ENCODE measurements around the gene ADM.

The ADM gene

DNA sequence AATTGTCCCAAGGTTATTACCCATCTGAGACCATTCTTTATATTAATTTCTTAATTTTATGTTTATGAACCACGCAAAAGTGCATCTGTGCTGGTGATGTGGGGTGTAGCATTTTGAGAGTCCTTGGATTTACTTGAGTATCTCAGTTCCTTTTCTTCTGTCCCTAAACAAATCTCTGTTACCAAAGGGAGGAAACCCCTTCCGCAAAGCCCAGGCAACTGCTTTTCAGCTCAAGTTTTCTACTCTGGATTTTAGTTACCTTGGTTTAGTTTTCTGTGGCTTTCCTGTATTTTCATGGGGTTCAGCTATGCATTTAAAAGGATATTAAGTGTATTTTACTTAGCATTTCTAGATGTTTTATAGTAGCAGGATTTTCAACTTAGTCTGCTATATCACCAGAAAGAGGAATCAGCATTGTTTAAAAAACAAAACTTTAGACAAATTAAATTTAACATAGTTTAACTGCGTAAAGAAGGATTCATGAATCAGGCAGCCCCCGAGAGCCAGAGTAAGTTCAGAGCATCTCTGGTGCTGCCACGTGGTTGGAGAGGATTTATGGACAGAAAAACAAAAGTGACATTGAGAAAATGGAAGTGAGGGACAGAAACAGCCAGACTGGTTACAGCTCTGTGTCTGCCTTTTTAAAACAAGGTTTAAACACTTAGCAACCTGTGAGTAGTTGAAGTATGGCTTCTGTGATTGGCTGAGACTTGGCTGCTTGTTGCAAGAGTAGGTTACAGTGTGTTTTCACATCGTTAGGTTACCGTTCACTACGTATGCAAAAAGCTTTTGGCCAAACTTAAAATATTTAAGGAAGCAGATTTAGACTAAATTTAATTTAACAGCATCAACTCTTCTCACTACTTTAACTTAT lies 9.6 kb downstream of the ADM start:
- H3K27me3 ChIP-seq (ENCODE audit: insufficient read depth, low read length): no peaks in the 10 kb centered on the region

DNA sequence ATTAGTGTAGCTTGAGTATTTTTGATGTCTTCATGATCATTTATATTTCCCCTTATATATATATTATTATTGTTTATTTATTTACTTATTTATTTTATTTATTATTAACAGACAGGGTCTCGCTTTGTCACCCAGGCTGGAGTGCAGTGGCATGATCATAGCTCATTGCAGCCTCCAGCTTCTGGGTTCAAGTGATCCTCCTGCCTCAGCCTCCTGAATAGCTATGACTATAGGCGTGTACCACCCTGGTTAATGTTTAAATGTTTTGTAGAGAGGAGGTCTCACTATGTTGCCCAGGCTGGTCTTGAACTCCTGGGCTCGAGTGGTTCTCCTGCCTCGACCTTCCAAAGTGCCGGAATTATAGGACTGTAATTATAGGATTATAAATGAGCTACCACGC lies 10.2 kb downstream of the ADM start:
- Histone ChIP-seq H3F3A (ENCODE audit: insufficient read depth, low read length) (peaks cover 8% of the 10 kb centered on the region), H3K4me2 (ENCODE audit: low read length) (no peak overlapping the region), H3K36me3 (ENCODE audit: insufficient read depth, low read length) (no peaks in the 10 kb centered on the region; the same call in 1 of the 2 replicates), H3K4me1 (ENCODE audit: insufficient read depth, low read length, severe bottlenecking) (peaks cover 76% of the 10 kb centered on the region), H2AFZ (ENCODE audit: low read length) (no peak overlapping the region), H3K27ac (ENCODE audit: low read depth, low read length, poor library complexity, severe bottlenecking) (peak overlapping the region; percentile 98), H4K20me1 (ENCODE audit: insufficient read depth, low read length) (no peaks in the 10 kb centered on the region), H3K4me3 (ENCODE audit: low read depth, low read length, poor library complexity, severe bottlenecking) (no peak overlapping the region), H3K9me2 (ENCODE audit: low read depth, low read length) (no peaks in the 10 kb centered on the region), H3K79me2 (ENCODE audit: insufficient read depth, low read length) (no peaks in the 10 kb centered on the region), H3K9me3 (ENCODE audit: low read length) (0 out of 2 replicates have a peak, but pooled peaks cover 9% of the 10 kb centered on the region), H3K9ac (ENCODE audit: low read length) (no peak overlapping the region; the same call in 1 of the 2 replicates), H3K27me3 (ENCODE audit: insufficient read depth, low read length) (no peaks in the 10 kb centered on the region)
- TF ChIP-seq, protein P1, sequence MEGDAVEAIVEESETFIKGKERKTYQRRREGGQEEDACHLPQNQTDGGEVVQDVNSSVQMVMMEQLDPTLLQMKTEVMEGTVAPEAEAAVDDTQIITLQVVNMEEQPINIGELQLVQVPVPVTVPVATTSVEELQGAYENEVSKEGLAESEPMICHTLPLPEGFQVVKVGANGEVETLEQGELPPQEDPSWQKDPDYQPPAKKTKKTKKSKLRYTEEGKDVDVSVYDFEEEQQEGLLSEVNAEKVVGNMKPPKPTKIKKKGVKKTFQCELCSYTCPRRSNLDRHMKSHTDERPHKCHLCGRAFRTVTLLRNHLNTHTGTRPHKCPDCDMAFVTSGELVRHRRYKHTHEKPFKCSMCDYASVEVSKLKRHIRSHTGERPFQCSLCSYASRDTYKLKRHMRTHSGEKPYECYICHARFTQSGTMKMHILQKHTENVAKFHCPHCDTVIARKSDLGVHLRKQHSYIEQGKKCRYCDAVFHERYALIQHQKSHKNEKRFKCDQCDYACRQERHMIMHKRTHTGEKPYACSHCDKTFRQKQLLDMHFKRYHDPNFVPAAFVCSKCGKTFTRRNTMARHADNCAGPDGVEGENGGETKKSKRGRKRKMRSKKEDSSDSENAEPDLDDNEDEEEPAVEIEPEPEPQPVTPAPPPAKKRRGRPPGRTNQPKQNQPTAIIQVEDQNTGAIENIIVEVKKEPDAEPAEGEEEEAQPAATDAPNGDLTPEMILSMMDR (IDR thresholded peaks at IDR 0.05; ENCODE audit: low read length): no peak
- no peak for TF ChIP-seq EZH2 (IDR thresholded peaks at IDR 0.05; ENCODE audit: borderline replicate concordance, low read length)

More for the DNA sequence above, 9.6 kb downstream of the ADM start:
- peak overlapping the region; percentile 43; the same call in 1 of the 2 replicates for H2AFZ ChIP-seq (ENCODE audit: low read length)
- H3K27ac ChIP-seq (ENCODE audit: low read depth, low read length, poor library complexity, severe bottlenecking): peak overlapping the region; percentile 98
- no peaks in the 10 kb centered on the region; the same call in 1 of the 2 replicates for H3K36me3 ChIP-seq (ENCODE audit: insufficient read depth, low read length)
- peak overlapping the region; percentile 53 for H3K9ac ChIP-seq (ENCODE audit: low read length)
- TF ChIP-seq EZH2 (IDR thresholded peaks at IDR 0.05; ENCODE audit: borderline replicate concordance, low read length): no peak
- TF ChIP-seq, protein P1 (IDR thresholded peaks at IDR 0.05; ENCODE audit: low read length): no peak
- H3K4me3 ChIP-seq (ENCODE audit: low read depth, low read length, poor library complexity, severe bottlenecking): peak overlapping the region; percentile 25
- H3K9me2 ChIP-seq (ENCODE audit: low read depth, low read length): no peaks in the 10 kb centered on the region
- H3K4me2 ChIP-seq (ENCODE audit: low read length): peak overlapping the region; percentile 49
- H3K4me1 ChIP-seq (ENCODE audit: insufficient read depth, low read length, severe bottlenecking): peaks cover 76% of the 10 kb centered on the region
- no peaks in the 10 kb centered on the region for H3K79me2 ChIP-seq (ENCODE audit: insufficient read depth, low read length)
- H3F3A ChIP-seq (ENCODE audit: insufficient read depth, low read length): peaks cover 11% of the 10 kb centered on the region
- H4K20me1 ChIP-seq (ENCODE audit: insufficient read depth, low read length): no peaks in the 10 kb centered on the region
- H3K9me3 ChIP-seq (ENCODE audit: low read length): 0 out of 2 replicates have a peak, but pooled peaks cover 9% of the 10 kb centered on the region

DNA sequence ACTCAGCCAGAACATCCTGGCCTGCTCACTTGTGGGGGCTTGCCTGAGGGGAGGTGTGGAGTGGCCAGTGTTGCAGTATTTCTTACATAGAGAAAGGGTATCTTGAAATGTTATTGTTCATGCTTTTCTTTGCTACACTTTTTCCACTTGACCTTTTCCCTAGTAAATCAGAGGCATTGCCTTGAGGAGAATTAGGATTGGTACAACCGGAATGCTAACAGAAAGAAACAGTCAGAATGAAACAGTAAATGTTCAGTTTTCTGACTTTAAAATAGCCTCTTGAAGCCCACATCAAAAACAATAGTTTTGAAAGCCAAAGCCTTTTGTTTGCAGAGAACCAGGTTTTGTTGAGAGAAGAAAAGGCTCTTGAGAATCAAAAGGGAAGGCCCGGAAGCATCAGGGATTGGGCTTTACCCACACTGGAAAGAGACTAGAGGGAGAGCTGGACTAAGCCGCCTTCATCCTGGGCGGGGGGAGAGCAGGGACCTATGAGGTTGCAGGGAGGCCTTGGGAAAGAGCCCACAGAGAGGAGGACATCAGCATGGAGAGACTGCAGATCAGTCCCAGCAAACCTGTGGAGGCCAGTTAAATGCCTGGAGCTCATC lies 12.4 kb downstream of the ADM start:
- Histone ChIP-seq H3K4me3 (ENCODE audit: low read depth, low read length, poor library complexity, severe bottlenecking) (peak overlapping the region; percentile 13), H3K9ac (ENCODE audit: low read length) (peak overlapping the region; percentile 62), H3K4me2 (ENCODE audit: low read length) (peak overlapping the region; percentile 57)

More for the DNA sequence above, 12.4 kb downstream of the ADM start:
- no peaks in the 10 kb centered on the region for H3F3A ChIP-seq (ENCODE audit: insufficient read depth, low read length)
- peaks cover 80% of the 10 kb centered on the region for H3K4me1 ChIP-seq (ENCODE audit: insufficient read depth, low read length, severe bottlenecking)
- TF ChIP-seq, protein P1 (IDR thresholded peaks at IDR 0.05; ENCODE audit: low read length): no peak
- no peak for TF ChIP-seq EZH2 (IDR thresholded peaks at IDR 0.05; ENCODE audit: borderline replicate concordance, low read length)
- 0 out of 2 replicates have a peak, but pooled peaks cover 1% of the 10 kb centered on the region for H3K9me3 ChIP-seq (ENCODE audit: low read length)
- no peaks in the 10 kb centered on the region for H3K27me3 ChIP-seq (ENCODE audit: insufficient read depth, low read length)
- H3K36me3 ChIP-seq (ENCODE audit: insufficient read depth, low read length): no peaks in the 10 kb centered on the region; the same call in 1 of the 2 replicates
- H3K79me2 ChIP-seq (ENCODE audit: insufficient read depth, low read length): no peaks in the 10 kb centered on the region
- H4K20me1 ChIP-seq (ENCODE audit: insufficient read depth, low read length): no peaks in the 10 kb centered on the region
- H3K9me2 ChIP-seq (ENCODE audit: low read depth, low read length): no peaks in the 10 kb centered on the region
- peak overlapping the region; percentile 98 for H3K27ac ChIP-seq (ENCODE audit: low read depth, low read length, poor library complexity, severe bottlenecking)
- no peak overlapping the region for H2AFZ ChIP-seq (ENCODE audit: low read length)
